ENCODE measurements around the gene XDH.

The XDH gene

DNA sequence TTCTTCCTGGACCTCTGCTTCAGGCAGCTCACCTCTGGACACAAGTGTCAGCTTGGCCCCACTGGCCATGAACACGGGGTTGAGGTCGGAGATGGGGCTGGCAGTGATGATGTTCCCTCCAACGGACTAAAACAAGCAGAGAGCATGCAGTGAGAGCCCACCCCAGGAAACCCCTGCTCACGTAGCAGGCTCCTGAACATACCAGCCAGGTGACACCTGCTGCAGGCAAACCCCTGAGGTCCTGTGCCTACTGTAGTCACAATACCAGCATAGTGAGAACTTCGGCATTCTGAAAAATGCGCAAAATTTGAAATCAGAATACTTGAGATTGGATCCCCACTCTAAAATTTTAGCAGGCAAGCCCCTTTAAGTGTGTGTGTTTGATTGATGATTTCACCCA lies 32.9 kb downstream of the XDH start:
- TF ChIP-seq, protein P1, sequence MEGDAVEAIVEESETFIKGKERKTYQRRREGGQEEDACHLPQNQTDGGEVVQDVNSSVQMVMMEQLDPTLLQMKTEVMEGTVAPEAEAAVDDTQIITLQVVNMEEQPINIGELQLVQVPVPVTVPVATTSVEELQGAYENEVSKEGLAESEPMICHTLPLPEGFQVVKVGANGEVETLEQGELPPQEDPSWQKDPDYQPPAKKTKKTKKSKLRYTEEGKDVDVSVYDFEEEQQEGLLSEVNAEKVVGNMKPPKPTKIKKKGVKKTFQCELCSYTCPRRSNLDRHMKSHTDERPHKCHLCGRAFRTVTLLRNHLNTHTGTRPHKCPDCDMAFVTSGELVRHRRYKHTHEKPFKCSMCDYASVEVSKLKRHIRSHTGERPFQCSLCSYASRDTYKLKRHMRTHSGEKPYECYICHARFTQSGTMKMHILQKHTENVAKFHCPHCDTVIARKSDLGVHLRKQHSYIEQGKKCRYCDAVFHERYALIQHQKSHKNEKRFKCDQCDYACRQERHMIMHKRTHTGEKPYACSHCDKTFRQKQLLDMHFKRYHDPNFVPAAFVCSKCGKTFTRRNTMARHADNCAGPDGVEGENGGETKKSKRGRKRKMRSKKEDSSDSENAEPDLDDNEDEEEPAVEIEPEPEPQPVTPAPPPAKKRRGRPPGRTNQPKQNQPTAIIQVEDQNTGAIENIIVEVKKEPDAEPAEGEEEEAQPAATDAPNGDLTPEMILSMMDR (IDR thresholded peaks at IDR 0.05; ENCODE audit: insufficient read depth, low read length, missing control alignments): no peak
- ChIA-PET POLR2A (no interaction called here), CTCF (interaction anchor here (3.2 kb wide), 1 partner anchor 141 kb away, joined by 16 read pairs; no protein-coding TSS in a partner anchor)
- DNase-seq (ENCODE audit: low read depth, low spot score): no peak
- no peak overlapping the region for H3K4me3 ChIP-seq (ENCODE audit: low read depth, low read length)

- TF ChIP-seq, protein P1 (IDR thresholded peaks at IDR 0.05; ENCODE audit: insufficient read depth, low read length, missing control alignments): no peak
- DNase-seq (ENCODE audit: low read depth, low spot score): no peak
- CTCF ChIA-PET: no interaction called here
- POLR2A ChIA-PET: no interaction called here
- no peak overlapping the region for H3K4me3 ChIP-seq (ENCODE audit: low read depth, low read length)
Measured at GRCh38 chr2:31380243-31380642, 34.3 kb downstream of the XDH start.

- no peak for DNase-seq (ENCODE audit: low read depth, low spot score)
- no peak overlapping the region for H3K4me3 ChIP-seq (ENCODE audit: low read depth, low read length)
- TF ChIP-seq, protein P1 (IDR thresholded peaks at IDR 0.05; ENCODE audit: insufficient read depth, low read length, missing control alignments): no peak
- ChIA-PET POLR2A (no interaction called here), CTCF (interaction anchor here (1.3 kb wide), 1 partner anchor 143 kb away, joined by 3 read pairs; no protein-coding TSS in a partner anchor)
Measured at GRCh38 chr2:31379747-31380146, 34.8 kb downstream of the XDH start.

DNA sequence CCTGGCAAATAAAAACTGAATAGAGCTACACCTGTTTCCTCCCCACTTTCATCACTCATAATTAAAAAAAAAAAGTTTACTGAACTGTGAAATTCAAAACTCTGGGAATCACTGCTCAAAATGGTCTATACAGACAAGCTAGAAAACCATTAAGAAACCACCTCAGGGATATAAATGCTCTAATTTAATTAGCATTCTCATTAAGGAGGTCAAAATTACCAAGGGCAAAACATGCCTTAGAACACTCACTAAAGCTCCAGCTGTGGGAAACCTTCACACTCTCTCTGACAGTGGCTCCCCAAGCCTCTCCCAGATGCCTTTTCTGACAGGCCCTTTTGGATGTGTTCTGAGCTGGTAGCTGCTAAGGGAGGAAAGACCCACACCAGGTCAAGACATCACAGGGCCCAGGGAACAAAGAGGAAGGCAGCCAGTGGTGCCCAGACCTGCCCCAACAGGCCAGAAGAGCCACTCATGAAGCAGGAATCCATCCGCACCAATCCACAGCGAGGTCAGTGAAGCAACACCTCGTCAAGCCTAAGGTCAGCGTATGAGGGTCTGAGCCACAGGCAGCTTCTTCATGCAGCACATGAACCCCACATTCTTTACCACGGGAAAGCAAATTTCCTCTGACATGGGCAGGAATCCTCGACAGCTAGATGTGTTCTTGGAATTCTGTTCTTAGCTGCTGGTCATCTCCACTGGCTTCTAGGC lies 35.6 kb downstream of the XDH start:
- ChIA-PET POLR2A (no interaction called here), CTCF (interaction anchor here (1.3 kb wide), 1 partner anchor 144 kb away, joined by 3 read pairs; no protein-coding TSS in a partner anchor)
- DNase-seq (ENCODE audit: low read depth, low spot score): no peak
- TF ChIP-seq, protein P1 (IDR thresholded peaks at IDR 0.05; ENCODE audit: insufficient read depth, low read length, missing control alignments): no peak
- no peak overlapping the region for H3K4me3 ChIP-seq (ENCODE audit: low read depth, low read length)

GRCh38 chr2:31378389-31378788 lies 36.2 kb downstream of the XDH start:
- POLR2A ChIA-PET: no interaction called here
- H3K4me3 ChIP-seq (ENCODE audit: low read depth, low read length): no peak overlapping the region
- CTCF ChIA-PET: interaction anchor here (1.3 kb wide), 1 partner anchor 144 kb away, joined by 3 read pairs; no protein-coding TSS in a partner anchor
- TF ChIP-seq, protein P1 (IDR thresholded peaks at IDR 0.05; ENCODE audit: insufficient read depth, low read length, missing control alignments): no peak
- no peak for DNase-seq (ENCODE audit: low read depth, low spot score)

DNA sequence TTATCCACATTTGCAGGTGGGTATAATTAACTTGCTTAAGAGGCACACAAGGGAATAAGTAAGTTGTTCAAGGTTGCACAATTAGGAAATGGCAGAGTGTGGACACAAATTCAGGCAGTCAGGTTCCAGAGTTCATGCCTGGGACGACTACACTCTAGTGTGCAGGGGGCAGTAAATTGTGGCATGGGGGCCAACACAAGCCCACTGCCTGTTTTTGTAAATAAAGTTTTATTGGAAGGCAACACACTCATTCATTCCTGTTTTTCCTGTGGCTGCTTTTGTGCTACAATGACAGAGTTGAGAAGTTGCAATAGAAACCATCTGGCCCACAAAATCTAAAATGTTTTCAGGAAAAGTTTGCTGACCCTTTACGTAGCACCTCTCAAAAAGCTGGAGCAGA lies 41.4 kb downstream of the XDH start:
- POLR2A ChIA-PET: no interaction called here
- CTCF ChIA-PET: no interaction called here
- DNase-seq (ENCODE audit: low read depth, low spot score): no peak
- TF ChIP-seq, protein P1 (IDR thresholded peaks at IDR 0.05; ENCODE audit: insufficient read depth, low read length, missing control alignments): no peak
- no peak overlapping the region for H3K4me3 ChIP-seq (ENCODE audit: low read depth, low read length)

All from AG04449 (cell line).